ENCODE data around the gene SCN8A.
"Not testable (repeated sequence)": the region's sequence is repeated elsewhere in the genome, so short reads cannot be mapped to it uniquely, and the experiment has no call there.

The SCN8A gene

GRCh38 chr12:51788876-51789275, 197.8 kb downstream of the SCN8A start:
- no peaks in the 10 kb centered on the region for H4K20me1 ChIP-seq (ENCODE audit: insufficient read depth)
- no peak overlapping the region for H2AFZ ChIP-seq (ENCODE audit: low read depth)
- TF ChIP-seq, protein P1, sequence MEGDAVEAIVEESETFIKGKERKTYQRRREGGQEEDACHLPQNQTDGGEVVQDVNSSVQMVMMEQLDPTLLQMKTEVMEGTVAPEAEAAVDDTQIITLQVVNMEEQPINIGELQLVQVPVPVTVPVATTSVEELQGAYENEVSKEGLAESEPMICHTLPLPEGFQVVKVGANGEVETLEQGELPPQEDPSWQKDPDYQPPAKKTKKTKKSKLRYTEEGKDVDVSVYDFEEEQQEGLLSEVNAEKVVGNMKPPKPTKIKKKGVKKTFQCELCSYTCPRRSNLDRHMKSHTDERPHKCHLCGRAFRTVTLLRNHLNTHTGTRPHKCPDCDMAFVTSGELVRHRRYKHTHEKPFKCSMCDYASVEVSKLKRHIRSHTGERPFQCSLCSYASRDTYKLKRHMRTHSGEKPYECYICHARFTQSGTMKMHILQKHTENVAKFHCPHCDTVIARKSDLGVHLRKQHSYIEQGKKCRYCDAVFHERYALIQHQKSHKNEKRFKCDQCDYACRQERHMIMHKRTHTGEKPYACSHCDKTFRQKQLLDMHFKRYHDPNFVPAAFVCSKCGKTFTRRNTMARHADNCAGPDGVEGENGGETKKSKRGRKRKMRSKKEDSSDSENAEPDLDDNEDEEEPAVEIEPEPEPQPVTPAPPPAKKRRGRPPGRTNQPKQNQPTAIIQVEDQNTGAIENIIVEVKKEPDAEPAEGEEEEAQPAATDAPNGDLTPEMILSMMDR (conservative IDR thresholded peaks at IDR 0.05; ENCODE audit: low read depth, low read length) = no peak
- no peak overlapping the region for H3K4me2 ChIP-seq
- H3K27ac ChIP-seq = no peak overlapping the region
- no peaks in the 10 kb centered on the region for H3K27me3 ChIP-seq (ENCODE audit: insufficient read depth, low read depth)
- no peak overlapping the region for H3K9ac ChIP-seq
- H3K4me3 ChIP-seq (IDR thresholded peaks at IDR 0.05; ENCODE audit: insufficient read depth, low read depth, low read length) = no peak overlapping the region
- H3K79me2 ChIP-seq (ENCODE audit: insufficient read depth, low read depth) = no peaks in the 10 kb centered on the region
- H3K36me3 ChIP-seq (ENCODE audit: insufficient read depth) = no peaks in the 10 kb centered on the region
- H3K4me1 ChIP-seq (ENCODE audit: low read depth, poor library complexity, severe bottlenecking) = no peaks in the 10 kb centered on the region

DNA sequence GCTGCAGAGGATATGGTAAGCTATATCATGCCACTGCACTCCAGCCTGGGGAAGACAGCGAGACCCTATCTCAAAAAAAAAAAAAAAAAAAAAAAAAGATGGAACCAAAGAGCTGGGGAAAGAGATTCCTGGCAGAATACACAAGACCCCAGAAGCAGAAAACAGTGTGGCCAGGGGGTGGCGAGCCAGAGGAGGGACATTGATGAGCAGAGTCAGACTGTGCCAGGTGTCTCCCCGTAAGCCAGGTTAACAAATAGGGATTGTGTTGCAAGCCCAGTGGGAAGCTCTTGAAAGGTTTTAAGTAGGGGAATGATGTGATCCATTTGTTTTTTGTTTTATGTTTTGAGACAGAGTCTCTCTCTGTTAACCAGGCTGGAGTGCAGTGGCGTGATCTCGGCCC, 201.4 kb downstream of the SCN8A start:
- Histone ChIP-seq H3K9ac (no peak overlapping the region), H3K27ac (no peak overlapping the region), H3K4me3 (IDR thresholded peaks at IDR 0.05; ENCODE audit: insufficient read depth, low read depth, low read length) (no peak overlapping the region), H3K4me1 (ENCODE audit: low read depth, poor library complexity, severe bottlenecking) (no peaks in the 10 kb centered on the region), H2AFZ (ENCODE audit: low read depth) (no peak overlapping the region), H3K4me2 (no peak overlapping the region), H3K79me2 (ENCODE audit: insufficient read depth, low read depth) (no peaks in the 10 kb centered on the region), H4K20me1 (ENCODE audit: insufficient read depth) (no peaks in the 10 kb centered on the region), H3K36me3 (ENCODE audit: insufficient read depth) (no peaks in the 10 kb centered on the region), H3K27me3 (ENCODE audit: insufficient read depth, low read depth) (no peaks in the 10 kb centered on the region)
- TF ChIP-seq, protein P1 (conservative IDR thresholded peaks at IDR 0.05; ENCODE audit: low read depth, low read length) = no peak

DNA sequence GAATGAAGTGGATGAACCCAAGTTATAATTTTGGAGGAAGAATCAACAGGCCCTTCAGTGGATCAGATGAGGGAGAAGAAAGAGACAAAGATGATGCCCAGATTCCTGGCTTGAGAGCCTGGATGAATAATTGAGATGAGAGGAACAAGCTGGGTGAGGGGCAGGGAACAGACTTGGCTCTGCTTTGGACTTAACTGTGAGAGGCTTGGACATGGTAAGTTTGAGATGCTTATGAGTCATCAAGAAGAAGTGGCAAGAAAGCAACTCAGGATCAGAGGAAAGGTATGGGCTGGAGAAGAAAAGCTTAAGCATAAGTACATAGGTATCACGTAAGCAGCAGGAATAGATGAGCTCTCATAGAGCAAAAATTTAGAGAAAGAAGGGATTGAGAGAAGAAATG, 202.2 kb downstream of the SCN8A start:
- Histone ChIP-seq H3K4me1 (ENCODE audit: low read depth, poor library complexity, severe bottlenecking) (no peaks in the 10 kb centered on the region), H3K4me2 (no peak overlapping the region), H3K36me3 (ENCODE audit: insufficient read depth) (no peaks in the 10 kb centered on the region), H4K20me1 (ENCODE audit: insufficient read depth) (no peaks in the 10 kb centered on the region), H3K4me3 (IDR thresholded peaks at IDR 0.05; ENCODE audit: insufficient read depth, low read depth, low read length) (no peak overlapping the region), H3K27me3 (ENCODE audit: insufficient read depth, low read depth) (no peaks in the 10 kb centered on the region), H3K9ac (no peak overlapping the region), H3K79me2 (ENCODE audit: insufficient read depth, low read depth) (no peaks in the 10 kb centered on the region), H3K27ac (no peak overlapping the region), H2AFZ (ENCODE audit: low read depth) (no peak overlapping the region)
- TF ChIP-seq, protein P1 (conservative IDR thresholded peaks at IDR 0.05; ENCODE audit: low read depth, low read length) = no peak

GRCh38 chr12:51797301-51797700, 206.3 kb downstream of the SCN8A start:
- Histone ChIP-seq H3K79me2 (ENCODE audit: insufficient read depth, low read depth) (no peaks in the 10 kb centered on the region), H3K27me3 (ENCODE audit: insufficient read depth, low read depth) (no peaks in the 10 kb centered on the region), H3K4me2 (no peak overlapping the region), H3K4me1 (ENCODE audit: low read depth, poor library complexity, severe bottlenecking) (no peaks in the 10 kb centered on the region), H2AFZ (ENCODE audit: low read depth) (no peak overlapping the region), H3K4me3 (IDR thresholded peaks at IDR 0.05; ENCODE audit: insufficient read depth, low read depth, low read length) (no peak overlapping the region), H3K27ac (no peak overlapping the region), H3K9ac (no peak overlapping the region), H3K36me3 (ENCODE audit: insufficient read depth) (no peaks in the 10 kb centered on the region), H4K20me1 (ENCODE audit: insufficient read depth) (no peaks in the 10 kb centered on the region)
- TF ChIP-seq, protein P1 (conservative IDR thresholded peaks at IDR 0.05; ENCODE audit: low read depth, low read length) = no peak

- not testable (repeated sequence) for H3K27ac ChIP-seq; H3K9ac ChIP-seq; H3K79me2 ChIP-seq (ENCODE audit: insufficient read depth, low read depth); H3K4me1 ChIP-seq (ENCODE audit: low read depth, poor library complexity, severe bottlenecking); H4K20me1 ChIP-seq (ENCODE audit: insufficient read depth); H3K4me3 ChIP-seq (IDR thresholded peaks at IDR 0.05; ENCODE audit: insufficient read depth, low read depth, low read length); H2AFZ ChIP-seq (ENCODE audit: low read depth); H3K4me2 ChIP-seq; H3K36me3 ChIP-seq (ENCODE audit: insufficient read depth); H3K27me3 ChIP-seq (ENCODE audit: insufficient read depth, low read depth)
Measured at GRCh38 chr12:51798051-51798450, 207.0 kb downstream of the SCN8A start.
